Measurements from ENCODE around the gene RPTOR. TPM values are rescaled to one million over a fixed set of nuclear protein-coding genes. Genes with fewer than 3 reads are reported as not detected.

RPTOR gene
- total and polyA plus RNA-seq, 10 of the 15 experiments (the other 5 are each of a cell fraction or from before 2014, with no cell fraction given) = 0.18 to 32.1 (median 7.8) TPM

DNA sequence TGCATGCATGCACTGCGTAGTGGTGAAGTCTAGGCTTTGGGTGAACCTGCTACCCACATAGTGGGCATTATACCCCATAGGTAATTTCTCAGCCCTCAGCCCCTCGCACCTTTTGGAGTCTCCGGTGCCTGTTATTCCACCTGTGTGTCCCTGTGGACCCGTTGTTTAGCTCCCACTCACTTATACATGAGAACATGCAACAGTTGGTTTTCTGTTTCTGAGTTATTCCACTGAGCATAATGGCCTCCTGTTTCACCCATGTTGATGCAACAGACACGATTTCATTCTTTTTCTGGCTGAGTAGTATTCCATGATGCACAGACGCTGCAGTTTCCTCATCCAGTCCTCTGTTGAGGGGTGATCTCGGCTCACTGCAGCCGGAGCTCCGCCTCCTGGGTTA, 305.5 kb downstream of the RPTOR start (continued):
- TF ChIP-seq, protein P1, sequence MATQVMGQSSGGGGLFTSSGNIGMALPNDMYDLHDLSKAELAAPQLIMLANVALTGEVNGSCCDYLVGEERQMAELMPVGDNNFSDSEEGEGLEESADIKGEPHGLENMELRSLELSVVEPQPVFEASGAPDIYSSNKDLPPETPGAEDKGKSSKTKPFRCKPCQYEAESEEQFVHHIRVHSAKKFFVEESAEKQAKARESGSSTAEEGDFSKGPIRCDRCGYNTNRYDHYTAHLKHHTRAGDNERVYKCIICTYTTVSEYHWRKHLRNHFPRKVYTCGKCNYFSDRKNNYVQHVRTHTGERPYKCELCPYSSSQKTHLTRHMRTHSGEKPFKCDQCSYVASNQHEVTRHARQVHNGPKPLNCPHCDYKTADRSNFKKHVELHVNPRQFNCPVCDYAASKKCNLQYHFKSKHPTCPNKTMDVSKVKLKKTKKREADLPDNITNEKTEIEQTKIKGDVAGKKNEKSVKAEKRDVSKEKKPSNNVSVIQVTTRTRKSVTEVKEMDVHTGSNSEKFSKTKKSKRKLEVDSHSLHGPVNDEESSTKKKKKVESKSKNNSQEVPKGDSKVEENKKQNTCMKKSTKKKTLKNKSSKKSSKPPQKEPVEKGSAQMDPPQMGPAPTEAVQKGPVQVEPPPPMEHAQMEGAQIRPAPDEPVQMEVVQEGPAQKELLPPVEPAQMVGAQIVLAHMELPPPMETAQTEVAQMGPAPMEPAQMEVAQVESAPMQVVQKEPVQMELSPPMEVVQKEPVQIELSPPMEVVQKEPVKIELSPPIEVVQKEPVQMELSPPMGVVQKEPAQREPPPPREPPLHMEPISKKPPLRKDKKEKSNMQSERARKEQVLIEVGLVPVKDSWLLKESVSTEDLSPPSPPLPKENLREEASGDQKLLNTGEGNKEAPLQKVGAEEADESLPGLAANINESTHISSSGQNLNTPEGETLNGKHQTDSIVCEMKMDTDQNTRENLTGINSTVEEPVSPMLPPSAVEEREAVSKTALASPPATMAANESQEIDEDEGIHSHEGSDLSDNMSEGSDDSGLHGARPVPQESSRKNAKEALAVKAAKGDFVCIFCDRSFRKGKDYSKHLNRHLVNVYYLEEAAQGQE (IDR thresholded peaks at IDR 0.05; ENCODE audit: low read depth, low read length) = no peak
- TF ChIP-seq MEF2A (IDR thresholded peaks at IDR 0.05; ENCODE audit: insufficient read depth, low read depth, low read length) = no peak
- TF ChIP-seq SMARCA5 (IDR thresholded peaks at IDR 0.05) = no peak
- no peak for TF ChIP-seq MXI1 (IDR thresholded peaks at IDR 0.05; ENCODE audit: low read depth, low read length)
- TF ChIP-seq SP1 (IDR thresholded peaks at IDR 0.05; ENCODE audit: low read depth, low read length) = no peak
- no peak for TF ChIP-seq NR2F1 (conservative IDR thresholded peaks at IDR 0.05)
- TF ChIP-seq, protein P2, sequence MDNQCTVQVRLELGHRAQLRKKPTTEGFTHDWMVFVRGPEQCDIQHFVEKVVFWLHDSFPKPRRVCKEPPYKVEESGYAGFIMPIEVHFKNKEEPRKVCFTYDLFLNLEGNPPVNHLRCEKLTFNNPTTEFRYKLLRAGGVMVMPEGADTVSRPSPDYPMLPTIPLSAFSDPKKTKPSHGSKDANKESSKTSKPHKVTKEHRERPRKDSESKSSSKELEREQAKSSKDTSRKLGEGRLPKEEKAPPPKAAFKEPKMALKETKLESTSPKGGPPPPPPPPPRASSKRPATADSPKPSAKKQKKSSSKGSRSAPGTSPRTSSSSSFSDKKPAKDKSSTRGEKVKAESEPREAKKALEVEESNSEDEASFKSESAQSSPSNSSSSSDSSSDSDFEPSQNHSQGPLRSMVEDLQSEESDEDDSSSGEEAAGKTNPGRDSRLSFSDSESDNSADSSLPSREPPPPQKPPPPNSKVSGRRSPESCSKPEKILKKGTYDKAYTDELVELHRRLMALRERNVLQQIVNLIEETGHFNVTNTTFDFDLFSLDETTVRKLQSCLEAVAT (IDR thresholded peaks at IDR 0.05) = no peak
- TF ChIP-seq, protein P3, sequence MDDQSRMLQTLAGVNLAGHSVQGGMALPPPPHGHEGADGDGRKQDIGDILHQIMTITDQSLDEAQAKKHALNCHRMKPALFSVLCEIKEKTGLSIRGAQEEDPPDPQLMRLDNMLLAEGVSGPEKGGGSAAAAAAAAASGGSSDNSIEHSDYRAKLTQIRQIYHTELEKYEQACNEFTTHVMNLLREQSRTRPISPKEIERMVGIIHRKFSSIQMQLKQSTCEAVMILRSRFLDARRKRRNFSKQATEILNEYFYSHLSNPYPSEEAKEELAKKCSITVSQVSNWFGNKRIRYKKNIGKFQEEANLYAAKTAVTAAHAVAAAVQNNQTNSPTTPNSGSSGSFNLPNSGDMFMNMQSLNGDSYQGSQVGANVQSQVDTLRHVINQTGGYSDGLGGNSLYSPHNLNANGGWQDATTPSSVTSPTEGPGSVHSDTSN (IDR thresholded peaks at IDR 0.05; ENCODE audit: insufficient replicate concordance, low read depth, low read length) = no peak
